ENCODE results near the gene ALKBH2. TPM values are rescaled to one million over a fixed set of nuclear protein-coding genes. Genes with fewer than 3 reads are reported as not detected.
A peak's percentile ranks its signal among the peaks of the same experiment; 100 is the strongest.

The ALKBH2 gene
- 33.4 and 34.9 TPM in 2 replicates for total RNA-seq

DNA sequence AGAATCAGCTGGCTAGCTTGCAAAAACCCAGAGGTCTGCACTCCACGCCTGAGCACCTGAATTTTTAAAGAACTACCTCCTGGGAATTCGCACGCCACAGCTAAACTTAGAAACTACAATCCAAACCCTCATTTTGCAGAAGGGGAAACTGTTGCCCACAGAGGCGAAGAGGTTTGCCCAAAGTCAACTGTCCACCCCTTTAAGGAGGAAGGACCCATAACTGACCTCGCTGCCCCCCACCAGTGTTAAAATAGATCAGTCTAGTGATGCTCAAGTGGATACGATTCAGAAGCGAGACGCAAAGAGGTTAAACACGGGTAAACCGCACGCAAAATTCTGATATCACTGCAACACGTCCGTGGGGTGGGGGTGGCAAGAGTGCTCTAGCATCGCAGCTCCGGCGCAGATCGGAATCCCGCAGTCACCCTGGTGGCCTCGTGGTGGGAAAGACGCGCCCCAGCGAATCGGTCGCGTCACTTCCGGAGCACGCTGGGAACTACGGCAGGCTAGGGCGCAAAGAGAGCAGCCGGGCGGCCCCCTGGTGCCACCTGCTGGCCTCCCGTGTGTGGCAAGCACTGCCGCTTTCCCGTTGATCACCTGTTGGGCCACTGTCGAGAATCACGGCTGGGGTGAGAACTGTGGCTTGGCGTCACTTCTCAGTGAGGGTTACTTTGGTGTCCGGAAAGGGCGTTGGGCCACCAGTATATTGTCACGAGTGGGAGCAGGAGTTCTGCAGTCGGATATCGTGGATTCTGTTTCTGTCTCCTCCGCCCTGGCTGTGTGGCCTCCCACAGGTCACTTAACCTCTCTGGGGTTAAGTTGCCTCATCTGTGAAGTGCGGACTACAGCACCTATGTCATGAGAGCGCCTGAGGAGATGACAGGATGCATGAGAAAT lies at the start of gene ALKBH2:
Gene ALKBH2 (minus strand): TSS at position 451 of the 897 bp plus-strand sequence. CDS start 686 bp downstream, outside the sequence.
- intact Hi-C loops (cut with micrococcal nuclease) = loop anchor here (1.0 to 10.0 kb wide), 8 partner anchors 40 to 576 kb away; partner anchors contain the start of genes FICD, MMAB, MVK and SSH1
- H3K4me1 Mint-ChIP-seq (ENCODE audit: low read depth) = peaks cover 33% of the 10 kb centered on the region
- H3K9me3 Mint-ChIP-seq = no peaks in the 10 kb centered on the region
- H3K4me3 Mint-ChIP-seq (ENCODE audit: low read depth) = peak within 1 kb of the TSS; percentile 77
- peak; percentile 90 for DNase-seq (ENCODE audit: low spot score)
- H3K27me3 Mint-ChIP-seq (ENCODE audit: low read depth) = no peaks in the 10 kb centered on the region
- peaks cover 26% of the 10 kb centered on the region for H3K36me3 Mint-ChIP-seq (ENCODE audit: low read depth)
- peak within 1 kb of the TSS; percentile 71 for H3K27ac Mint-ChIP-seq

- peaks cover 6% of the 10 kb centered on the region for H3K4me1 Mint-ChIP-seq (ENCODE audit: low read depth)
- intact Hi-C loops (cut with micrococcal nuclease) = no loop called here
- H3K9me3 Mint-ChIP-seq = peaks cover 9% of the 10 kb centered on the region
- DNase-seq (ENCODE audit: low spot score) = no peak
- no peaks in the 10 kb centered on the region for H3K36me3 Mint-ChIP-seq (ENCODE audit: low read depth)
- no peak overlapping the region for H3K27ac Mint-ChIP-seq
- no peak overlapping the region for H3K4me3 Mint-ChIP-seq (ENCODE audit: low read depth)
- H3K27me3 Mint-ChIP-seq (ENCODE audit: low read depth) = peaks cover 3% of the 10 kb centered on the region
Observed at GRCh38 chr12:109140560-109140959, 47.3 kb upstream of the ALKBH2 start.

GRCh38 chr12:109139791-109140190 lies 46.5 kb upstream of the ALKBH2 start:
- Mint-ChIP-seq H3K36me3 (ENCODE audit: low read depth) (no peaks in the 10 kb centered on the region), H3K4me1 (ENCODE audit: low read depth) (peaks cover 6% of the 10 kb centered on the region), H3K27me3 (ENCODE audit: low read depth) (peaks cover 5% of the 10 kb centered on the region), H3K27ac (no peak overlapping the region), H3K4me3 (ENCODE audit: low read depth) (no peak overlapping the region), H3K9me3 (peaks cover 9% of the 10 kb centered on the region)
- no peak for DNase-seq (ENCODE audit: low spot score)
- intact Hi-C loops (cut with micrococcal nuclease) = no loop called here

GRCh38 chr12:109139360-109139759 lies 46.1 kb upstream of the ALKBH2 start:
- Mint-ChIP-seq H3K36me3 (ENCODE audit: low read depth) (no peaks in the 10 kb centered on the region), H3K4me3 (ENCODE audit: low read depth) (no peak overlapping the region), H3K9me3 (peaks cover 9% of the 10 kb centered on the region), H3K27ac (no peak overlapping the region), H3K27me3 (ENCODE audit: low read depth) (peaks cover 5% of the 10 kb centered on the region), H3K4me1 (ENCODE audit: low read depth) (peaks cover 6% of the 10 kb centered on the region)
- intact Hi-C loops (cut with micrococcal nuclease) = no loop called here
- no peak for DNase-seq (ENCODE audit: low spot score)

GRCh38 chr12:109137055-109137454 lies 43.8 kb upstream of the ALKBH2 start:
- no peak for DNase-seq (ENCODE audit: low spot score)
- no peak overlapping the region for H3K27ac Mint-ChIP-seq
- no peaks in the 10 kb centered on the region for H3K4me1 Mint-ChIP-seq (ENCODE audit: low read depth)
- H3K27me3 Mint-ChIP-seq (ENCODE audit: low read depth) = peaks cover 8% of the 10 kb centered on the region
- H3K4me3 Mint-ChIP-seq (ENCODE audit: low read depth) = no peak overlapping the region
- H3K36me3 Mint-ChIP-seq (ENCODE audit: low read depth) = no peaks in the 10 kb centered on the region
- H3K9me3 Mint-ChIP-seq = peaks cover 9% of the 10 kb centered on the region
- intact Hi-C loops (cut with micrococcal nuclease) = no loop called here

DNA sequence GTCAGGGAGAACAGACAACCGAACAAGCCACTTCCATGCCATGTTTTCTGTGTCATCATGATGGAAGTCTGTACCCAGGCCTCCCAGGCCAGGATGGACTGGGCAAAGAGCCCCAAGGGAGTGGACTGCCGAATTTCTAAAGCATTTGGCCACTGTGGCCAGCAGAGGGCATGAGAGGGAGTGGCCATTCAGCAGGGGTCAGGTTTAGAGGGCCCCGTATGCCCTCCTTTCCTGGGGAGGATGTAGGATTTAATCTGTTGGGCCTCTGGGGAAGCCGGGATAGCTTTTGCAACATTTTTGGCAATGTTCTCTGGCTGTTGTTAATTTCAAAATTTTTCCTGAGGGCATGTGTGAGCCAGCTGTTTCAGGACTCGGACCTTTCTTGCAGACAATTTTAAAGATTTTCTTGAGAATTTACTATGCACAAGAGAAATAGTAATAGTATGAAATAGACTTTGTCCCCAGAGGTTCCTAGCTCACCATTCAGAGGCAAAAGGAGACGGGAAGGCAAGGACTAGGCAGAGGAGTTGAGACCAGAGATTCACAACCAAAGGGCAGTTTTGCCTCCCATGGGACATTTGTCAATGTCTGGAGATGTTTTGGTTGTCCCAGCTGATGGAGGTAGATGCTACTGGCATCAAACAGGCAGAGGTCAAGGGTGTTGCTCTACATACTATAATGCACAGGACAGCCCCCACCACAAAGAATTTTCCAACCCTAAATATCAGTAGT lies 41.1 kb upstream of the ALKBH2 start:
- Mint-ChIP-seq H3K27me3 (ENCODE audit: low read depth) (peaks cover 6% of the 10 kb centered on the region), H3K27ac (no peak overlapping the region), H3K36me3 (ENCODE audit: low read depth) (no peaks in the 10 kb centered on the region), H3K4me1 (ENCODE audit: low read depth) (no peaks in the 10 kb centered on the region), H3K4me3 (ENCODE audit: low read depth) (no peak overlapping the region), H3K9me3 (peaks cover 9% of the 10 kb centered on the region)
- DNase-seq (ENCODE audit: low spot score) = no peak
- intact Hi-C loops (cut with micrococcal nuclease) = no loop called here

DNA sequence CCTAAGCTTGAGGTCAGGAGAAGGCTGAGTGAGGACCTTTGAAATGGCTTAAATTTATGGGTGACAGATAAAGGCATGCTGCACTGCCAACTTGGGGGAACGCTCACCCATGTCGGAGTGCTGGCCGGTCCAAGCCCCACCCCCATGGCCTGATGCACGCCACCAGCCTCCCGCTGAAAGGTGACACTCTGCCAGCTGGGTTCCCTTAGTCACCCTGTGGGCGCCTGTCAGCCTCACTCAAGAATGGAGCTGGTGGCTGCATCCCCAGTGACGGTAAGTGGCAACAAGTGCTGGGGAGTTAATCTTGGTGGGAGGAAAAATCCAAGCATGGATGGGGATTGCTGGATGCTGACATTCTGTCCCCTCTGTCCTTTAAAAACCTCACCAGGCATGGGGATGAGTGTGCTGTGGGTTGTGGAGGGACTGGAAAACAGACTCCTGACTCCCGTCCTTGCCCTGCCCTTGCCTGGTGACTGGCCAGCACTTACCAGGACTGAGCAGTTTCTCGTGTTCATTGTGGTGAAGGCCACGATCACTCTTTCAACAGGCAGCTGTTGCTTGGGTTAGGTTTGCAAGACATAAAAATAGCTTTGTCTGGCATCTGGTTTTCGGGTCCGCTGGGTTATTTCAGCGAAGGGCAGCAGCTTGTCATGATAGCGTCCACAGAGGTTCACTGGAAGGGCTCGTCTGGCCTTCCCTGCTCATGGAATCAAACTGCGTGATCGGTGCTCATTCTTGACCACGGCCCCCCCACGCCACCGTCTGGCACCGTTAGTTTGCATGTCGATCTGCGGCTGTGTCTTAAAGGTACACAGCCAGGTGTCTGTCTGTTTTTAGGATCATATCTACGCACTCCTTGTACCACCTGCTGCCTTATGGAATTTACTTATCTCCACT lies 38.1 kb upstream of the ALKBH2 start:
- H3K27me3 Mint-ChIP-seq (ENCODE audit: low read depth) = peaks cover 6% of the 10 kb centered on the region
- no peak overlapping the region for H3K27ac Mint-ChIP-seq
- intact Hi-C loops (cut with micrococcal nuclease) = no loop called here
- H3K4me1 Mint-ChIP-seq (ENCODE audit: low read depth) = no peaks in the 10 kb centered on the region
- H3K36me3 Mint-ChIP-seq (ENCODE audit: low read depth) = no peaks in the 10 kb centered on the region
- peaks cover 5% of the 10 kb centered on the region for H3K9me3 Mint-ChIP-seq
- DNase-seq (ENCODE audit: low spot score) = no peak
- H3K4me3 Mint-ChIP-seq (ENCODE audit: low read depth) = no peak overlapping the region

DNA sequence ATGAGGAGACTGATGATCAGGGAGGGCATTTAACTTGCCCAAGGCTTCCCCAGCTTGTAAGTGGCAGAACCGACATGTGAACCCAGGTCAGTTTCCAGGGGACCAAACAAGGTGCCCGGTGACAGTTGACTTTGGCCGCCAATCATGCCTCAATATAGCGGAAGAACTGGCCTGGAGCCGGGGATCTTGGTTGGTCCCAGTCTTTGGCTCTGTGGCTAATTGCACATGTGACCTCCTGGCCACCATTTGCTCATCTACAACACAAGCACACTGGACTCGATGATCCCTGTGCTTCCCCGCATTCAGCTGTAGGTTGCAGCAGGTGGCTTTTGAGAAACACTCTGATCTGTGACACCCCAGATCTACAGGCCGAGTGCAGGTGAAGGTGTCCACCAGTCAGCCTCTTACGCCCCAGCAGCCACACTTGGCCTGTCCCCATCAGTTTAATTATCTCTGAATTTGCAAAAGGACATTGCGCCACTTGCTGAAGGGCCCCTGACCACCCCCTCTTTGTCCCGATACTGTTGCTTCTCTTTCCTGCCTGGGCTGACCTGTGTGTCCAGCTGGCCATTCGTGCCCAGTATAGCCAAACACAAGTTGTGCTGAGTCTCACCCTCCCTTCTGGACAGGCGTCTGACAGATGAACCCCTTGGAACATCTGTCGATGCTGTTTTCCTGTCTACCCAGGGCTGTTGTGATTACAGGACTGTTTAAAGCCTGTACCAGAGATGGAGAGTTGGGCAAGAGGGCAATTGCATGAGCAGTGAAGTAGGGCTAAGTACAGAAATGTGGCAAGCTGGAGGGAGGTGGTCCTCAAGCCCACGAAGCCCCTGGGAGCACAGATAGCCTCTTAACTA lies 37.3 kb upstream of the ALKBH2 start:
- no peaks in the 10 kb centered on the region for H3K4me1 Mint-ChIP-seq (ENCODE audit: low read depth)
- no peaks in the 10 kb centered on the region for H3K9me3 Mint-ChIP-seq
- no peak overlapping the region for H3K27ac Mint-ChIP-seq
- peaks cover 6% of the 10 kb centered on the region for H3K27me3 Mint-ChIP-seq (ENCODE audit: low read depth)
- no peaks in the 10 kb centered on the region for H3K36me3 Mint-ChIP-seq (ENCODE audit: low read depth)
- H3K4me3 Mint-ChIP-seq (ENCODE audit: low read depth) = no peak overlapping the region
- DNase-seq (ENCODE audit: low spot score) = no peak
- intact Hi-C loops (cut with micrococcal nuclease) = no loop called here

DNA sequence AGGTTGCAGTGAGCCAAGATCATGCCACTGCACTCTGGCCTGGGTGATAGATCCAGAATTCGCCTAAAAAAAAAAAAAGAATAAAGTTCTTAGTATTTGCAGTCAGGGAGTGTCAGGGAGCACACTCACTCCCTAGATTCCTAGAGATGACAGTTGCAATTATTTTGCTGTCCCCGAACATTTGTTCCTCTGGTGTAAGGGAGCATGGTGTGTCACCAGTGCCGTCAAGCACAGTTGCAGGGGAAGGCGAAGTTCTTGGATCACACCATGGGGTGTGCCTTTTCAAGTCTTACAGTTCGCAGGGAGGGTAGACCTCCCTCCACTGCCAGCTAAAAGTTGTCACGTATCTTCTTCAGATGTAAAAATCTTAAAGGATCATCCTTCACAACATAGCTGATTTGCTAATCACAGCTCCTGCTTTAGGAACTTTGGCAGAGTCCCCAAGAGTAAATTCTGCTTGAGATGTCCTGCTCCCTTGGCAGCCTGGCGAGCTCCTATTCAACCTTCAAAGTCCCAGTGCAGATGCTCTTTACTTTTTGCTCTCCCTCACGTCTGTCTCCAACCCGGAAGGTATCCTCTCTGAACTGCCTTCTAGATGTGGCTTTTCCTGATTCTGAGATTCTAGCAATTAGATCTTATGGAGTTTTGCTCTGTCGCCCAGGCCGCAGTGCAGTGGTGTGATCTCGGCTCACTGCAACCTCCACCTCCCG lies 34.4 kb upstream of the ALKBH2 start:
- H3K27ac Mint-ChIP-seq = no peak overlapping the region
- no peak for DNase-seq (ENCODE audit: low spot score)
- no peaks in the 10 kb centered on the region for H3K9me3 Mint-ChIP-seq
- no peaks in the 10 kb centered on the region for H3K36me3 Mint-ChIP-seq (ENCODE audit: low read depth)
- intact Hi-C loops (cut with micrococcal nuclease) = no loop called here
- no peak overlapping the region for H3K4me3 Mint-ChIP-seq (ENCODE audit: low read depth)
- no peaks in the 10 kb centered on the region for H3K4me1 Mint-ChIP-seq (ENCODE audit: low read depth)
- H3K27me3 Mint-ChIP-seq (ENCODE audit: low read depth) = no peaks in the 10 kb centered on the region

DNA sequence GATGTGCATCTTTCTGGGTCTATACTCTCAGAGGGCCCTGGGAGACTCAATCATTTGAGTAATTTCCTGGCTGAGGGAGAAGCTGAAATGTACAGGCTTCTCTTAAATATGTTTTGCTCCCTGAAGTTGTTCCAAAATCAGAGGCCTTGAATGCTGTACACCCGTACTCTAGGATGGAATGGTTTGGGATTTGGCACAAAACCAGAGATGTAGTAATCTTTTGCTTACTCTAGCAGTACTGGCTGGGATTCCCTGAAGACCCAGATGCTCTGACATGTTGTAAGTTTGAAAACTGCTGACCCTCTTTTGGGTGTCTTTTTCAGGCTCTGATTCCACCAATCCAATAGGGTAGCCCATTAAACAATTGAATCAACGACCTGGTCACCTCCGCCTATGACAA lies 33.5 kb upstream of the ALKBH2 start:
- no peak overlapping the region for H3K4me3 Mint-ChIP-seq (ENCODE audit: low read depth)
- H3K27me3 Mint-ChIP-seq (ENCODE audit: low read depth) = no peaks in the 10 kb centered on the region
- H3K36me3 Mint-ChIP-seq (ENCODE audit: low read depth) = no peaks in the 10 kb centered on the region
- intact Hi-C loops (cut with micrococcal nuclease) = no loop called here
- DNase-seq (ENCODE audit: low spot score) = no peak
- H3K9me3 Mint-ChIP-seq = no peaks in the 10 kb centered on the region
- H3K4me1 Mint-ChIP-seq (ENCODE audit: low read depth) = no peaks in the 10 kb centered on the region
- H3K27ac Mint-ChIP-seq = no peak overlapping the region

GRCh38 chr12:109125791-109126190 lies 32.5 kb upstream of the ALKBH2 start:
- intact Hi-C loops (cut with micrococcal nuclease) = no loop called here
- H3K4me3 Mint-ChIP-seq (ENCODE audit: low read depth) = no peak overlapping the region
- H3K9me3 Mint-ChIP-seq = no peaks in the 10 kb centered on the region
- H3K27ac Mint-ChIP-seq = no peak overlapping the region
- no peaks in the 10 kb centered on the region for H3K4me1 Mint-ChIP-seq (ENCODE audit: low read depth)
- no peaks in the 10 kb centered on the region for H3K27me3 Mint-ChIP-seq (ENCODE audit: low read depth)
- no peaks in the 10 kb centered on the region for H3K36me3 Mint-ChIP-seq (ENCODE audit: low read depth)
- no peak for DNase-seq (ENCODE audit: low spot score)
